Natural killer cell treated with Interleukin-12 subunit alpha and Interleukin-12 subunit beta and Interleukin-15 and Interleukin-18, amount 100 ng/mL, for 72 hours (primary cell): ENCODE measurements around the gene CDK5RAP2. TPM values are rescaled to one million over a fixed set of nuclear protein-coding genes. Genes with fewer than 3 reads are reported as not detected.
"Not testable (repeated sequence)": the region's sequence is repeated elsewhere in the genome, so short reads cannot be mapped to it uniquely, and the experiment has no call there.

Source experiments
- ATAC-seq, 2 donors: fragments of 150-1000 bp; cut with Tn5 transposase in 1 of 2; sonication (Bioruptor Pico), chemical (Tn5 transposase) in 1 of 2; 2 replicates each; pipeline ENCODE4 v1.10.0; 2021
- DNase-seq: peaks from one replicate; pipeline ENCODE4 v3.0.0; 2022; ENCODE audit warnings: low spot score
- H3K27ac Mint-ChIP-seq, 2 donors: 1 replicate in 1 of 2; 2 replicates in 1 of 2; pipeline ENCODE4 v1.8.0; 2022; ENCODE audit warnings: mixed read lengths in 2 of 2, mild to moderate bottlenecking in 1 of 2, moderate library complexity in 1 of 2
- H3K27me3 Mint-ChIP-seq, 2 donors: 1 replicate in 1 of 2; 2 replicates in 1 of 2; pipeline ENCODE4 v1.8.0; 2022; ENCODE audit warnings: mixed read lengths in 2 of 2
- H3K36me3 Mint-ChIP-seq: one replicate; pipeline ENCODE4 v1.8.0; 2022; ENCODE audit warnings: mixed read lengths
- H3K4me1 Mint-ChIP-seq, 2 donors: 1 replicate in 1 of 2; 2 replicates in 1 of 2; pipeline ENCODE4 v1.8.0; 2022; ENCODE audit warnings: low read depth in 2 of 2, mixed read lengths in 2 of 2, mild to moderate bottlenecking in 1 of 2
- H3K4me3 Mint-ChIP-seq: one replicate; pipeline ENCODE4 v1.8.0; 2022; ENCODE audit warnings: mixed read lengths
- H3K9me3 Mint-ChIP-seq: 2 replicates; pipeline ENCODE4 v1.8.0; 2022; ENCODE audit warnings: mixed read lengths
- total RNA-seq, 2 donors: library from RNA; stranded (reverse); gene quantifications; one replicate each; pipeline ENCODE4 v1.2.3, GENCODE V29; 2022

Gene CDK5RAP2
- total RNA-seq, 2 donors from 2014 or later, result 73.4 to 124 TPM

- H3K9me3 Mint-ChIP-seq, H3K27me3 Mint-ChIP-seq: not testable (repeated sequence)
Measured at GRCh38 chr9:120530220-120530832, 49.6 kb downstream of the CDK5RAP2 start.

GRCh38 chr9:120528829-120529228 lies 51.1 kb downstream of the CDK5RAP2 start:
- Mint-ChIP-seq H3K4me1 (peaks cover 0 to 7% of the 10 kb centered on the region in 2 donors), H3K9me3 (no peaks in the 10 kb centered on the region), H3K36me3 (peaks cover 52% of the 10 kb centered on the region), H3K27ac (no peak overlapping the region), H3K27me3 (no peaks in the 10 kb centered on the region), H3K4me3 (no peak overlapping the region)
- no peak for DNase-seq
- no peak for ATAC-seq

More at GRCh38 chr9:120530220-120530832, 49.6 kb downstream of the CDK5RAP2 start:
- not testable (repeated sequence) for ATAC-seq, DNase-seq, H3K4me3 Mint-ChIP-seq, H3K27ac Mint-ChIP-seq
- Mint-ChIP-seq H3K4me1 (peaks cover 0 to 11% of the 10 kb centered on the region in 2 donors), H3K36me3 (peaks cover 54% of the 10 kb centered on the region)

GRCh38 chr9:120528327-120528726 lies 51.6 kb downstream of the CDK5RAP2 start:
- no peak for ATAC-seq
- peaks cover 0 to 6% of the 10 kb centered on the region in 2 donors for H3K4me1 Mint-ChIP-seq
- H3K27me3 Mint-ChIP-seq, result no peaks in the 10 kb centered on the region
- no peak overlapping the region for H3K4me3 Mint-ChIP-seq
- H3K27ac Mint-ChIP-seq, result no peak overlapping the region
- H3K9me3 Mint-ChIP-seq, result no peaks in the 10 kb centered on the region
- H3K36me3 Mint-ChIP-seq, result peaks cover 55% of the 10 kb centered on the region
- DNase-seq, result no peak

GRCh38 chr9:120526534-120526933 lies 53.4 kb downstream of the CDK5RAP2 start:
- no peaks in the 10 kb centered on the region for H3K27me3 Mint-ChIP-seq
- H3K36me3 Mint-ChIP-seq, result peaks cover 49% of the 10 kb centered on the region
- no peaks in the 10 kb centered on the region for H3K4me1 Mint-ChIP-seq
- H3K4me3 Mint-ChIP-seq, result no peak overlapping the region
- ATAC-seq (no peak), DNase-seq (no peak)
- H3K27ac Mint-ChIP-seq, result no peak overlapping the region
- H3K9me3 Mint-ChIP-seq, result no peaks in the 10 kb centered on the region

- H3K27ac Mint-ChIP-seq, result no peak overlapping the region
- no peak overlapping the region for H3K4me3 Mint-ChIP-seq
- no peak for DNase-seq
- H3K36me3 Mint-ChIP-seq, result peaks cover 48% of the 10 kb centered on the region
- ATAC-seq, result no peak
- no peaks in the 10 kb centered on the region for H3K9me3 Mint-ChIP-seq
- no peaks in the 10 kb centered on the region for H3K4me1 Mint-ChIP-seq
- H3K27me3 Mint-ChIP-seq, result no peaks in the 10 kb centered on the region
Measured at GRCh38 chr9:120524863-120525262, 55.1 kb downstream of the CDK5RAP2 start.

- Mint-ChIP-seq H3K4me3 (no peak overlapping the region), H3K27ac (no peak overlapping the region), H3K9me3 (no peaks in the 10 kb centered on the region), H3K4me1 (no peaks in the 10 kb centered on the region), H3K36me3 (peaks cover 52% of the 10 kb centered on the region), H3K27me3 (no peaks in the 10 kb centered on the region)
- DNase-seq, result no peak
- no peak for ATAC-seq
Measured at GRCh38 chr9:120524038-120524437, 55.9 kb downstream of the CDK5RAP2 start.

- Mint-ChIP-seq H3K4me1 (no peaks in the 10 kb centered on the region), H3K36me3 (peaks cover 51% of the 10 kb centered on the region), H3K9me3 (no peaks in the 10 kb centered on the region), H3K4me3 (no peak overlapping the region), H3K27me3 (no peaks in the 10 kb centered on the region), H3K27ac (no peak overlapping the region)
- no peak for DNase-seq
- ATAC-seq, result no peak
Measured at GRCh38 chr9:120522558-120522957, 57.4 kb downstream of the CDK5RAP2 start.

- DNase-seq (no peak), ATAC-seq (no peak)
- Mint-ChIP-seq H3K27ac (no peak overlapping the region), H3K27me3 (no peaks in the 10 kb centered on the region), H3K4me1 (no peaks in the 10 kb centered on the region), H3K9me3 (no peaks in the 10 kb centered on the region), H3K36me3 (peaks cover 47% of the 10 kb centered on the region), H3K4me3 (no peak overlapping the region)
Measured at GRCh38 chr9:120522032-120522431, 57.9 kb downstream of the CDK5RAP2 start.

GRCh38 chr9:120521101-120521500 lies 58.9 kb downstream of the CDK5RAP2 start:
- peak overlapping the region in 1 of 2 donors; percentile 30 for H3K27ac Mint-ChIP-seq
- no peak for DNase-seq
- H3K4me3 Mint-ChIP-seq, result no peak overlapping the region
- H3K36me3 Mint-ChIP-seq, result peaks cover 43% of the 10 kb centered on the region
- H3K9me3 Mint-ChIP-seq, result no peaks in the 10 kb centered on the region
- ATAC-seq, result no peak
- H3K4me1 Mint-ChIP-seq, result no peaks in the 10 kb centered on the region
- no peaks in the 10 kb centered on the region for H3K27me3 Mint-ChIP-seq

- not testable (repeated sequence) for H3K27me3 Mint-ChIP-seq, H3K4me3 Mint-ChIP-seq, H3K4me1 Mint-ChIP-seq, DNase-seq, H3K9me3 Mint-ChIP-seq, H3K27ac Mint-ChIP-seq, ATAC-seq
- peaks cover 45% of the 10 kb centered on the region for H3K36me3 Mint-ChIP-seq
Measured at GRCh38 chr9:120515996-120516395, 64.0 kb downstream of the CDK5RAP2 start.

GRCh38 chr9:120515481-120515880 lies 64.5 kb downstream of the CDK5RAP2 start:
- not testable (repeated sequence) for H3K4me1 Mint-ChIP-seq, H3K27ac Mint-ChIP-seq, ATAC-seq, H3K9me3 Mint-ChIP-seq, DNase-seq, H3K4me3 Mint-ChIP-seq, H3K27me3 Mint-ChIP-seq
- H3K36me3 Mint-ChIP-seq, result peaks cover 43% of the 10 kb centered on the region

GRCh38 chr9:120514405-120514804 lies 65.6 kb downstream of the CDK5RAP2 start:
- ATAC-seq, result no peak
- Mint-ChIP-seq H3K27ac (no peak overlapping the region), H3K27me3 (no peaks in the 10 kb centered on the region), H3K36me3 (peaks cover 39% of the 10 kb centered on the region), H3K9me3 (no peaks in the 10 kb centered on the region), H3K4me3 (no peak overlapping the region), H3K4me1 (peaks cover 0 to 3% of the 10 kb centered on the region in 2 donors)
- DNase-seq, result no peak

- ATAC-seq, result no peak
- Mint-ChIP-seq H3K4me1 (peaks cover 0 to 3% of the 10 kb centered on the region in 2 donors), H3K4me3 (no peak overlapping the region), H3K27ac (no peak overlapping the region), H3K27me3 (no peaks in the 10 kb centered on the region), H3K36me3 (peaks cover 43% of the 10 kb centered on the region), H3K9me3 (no peaks in the 10 kb centered on the region)
- no peak for DNase-seq
Measured at GRCh38 chr9:120513825-120514396, 66.1 kb downstream of the CDK5RAP2 start.

- no peaks in the 10 kb centered on the region for H3K27me3 Mint-ChIP-seq
- H3K27ac Mint-ChIP-seq, result no peak overlapping the region
- H3K9me3 Mint-ChIP-seq, result no peaks in the 10 kb centered on the region
- peaks cover 6 to 8% of the 10 kb centered on the region in 2 donors for H3K4me1 Mint-ChIP-seq
- H3K4me3 Mint-ChIP-seq, result no peak overlapping the region
- no peak for ATAC-seq
- DNase-seq, result no peak
- peaks cover 35% of the 10 kb centered on the region for H3K36me3 Mint-ChIP-seq
Measured at GRCh38 chr9:120510816-120511215, 69.2 kb downstream of the CDK5RAP2 start.
